Head of caudate nucleus (tissue), 42 donors: ENCODE results near the gene ACTN4.
"Not testable (repeated sequence)": the region's sequence is repeated elsewhere in the genome, so short reads cannot be mapped to it uniquely, and the experiment has no call there.

Experiments used
- DNase-seq, 42 donors: peaks; one replicate each; pipeline versions ENCODE4 v3.0.0 to v3.0.0-alpha.2; 2020 to 2021; ENCODE audit warnings: mixed read lengths in 7 of 42
- intact Hi-C: fragments of 100-400 bp; cut with DNase I; formaldehyde crosslinking; loops from one replicate; pipeline ENCODE4 v1.15.0; 2022

ACTN4 gene

GRCh38 chr19:38647368-38647965 is at the start of gene ACTN4:
TSS of gene ACTN4 (plus strand) at chr19:38647649. CDS start at chr19:38647746, 97 bp downstream.
- intact Hi-C loops, result loop anchor here (5.0 to 10.0 kb wide), 3 partner anchors 65 to 287 kb away; partner anchors contain the start of genes HNRNPL, MRPS12 and SARS2

DNA sequence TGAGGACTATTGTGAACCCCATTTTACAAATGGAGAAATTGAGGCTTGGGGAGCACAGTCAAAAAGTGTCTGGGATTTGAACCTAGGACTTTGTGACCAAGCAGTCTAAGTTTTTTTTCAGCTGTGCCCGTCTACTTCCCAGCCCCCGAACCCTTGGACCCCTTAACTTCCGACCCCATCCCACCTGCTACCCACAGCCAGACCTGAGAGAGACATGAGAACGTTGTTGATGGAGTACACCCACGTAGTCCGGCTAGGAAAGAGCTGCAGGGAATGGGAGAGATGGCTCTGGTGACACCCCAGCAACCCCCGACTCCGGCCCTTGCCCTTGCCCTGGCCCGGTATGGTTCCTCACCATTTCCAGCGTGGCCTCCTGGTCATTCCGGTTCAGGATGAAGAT is 47.7 kb upstream of the ACTN4 start:
- no peak for DNase-seq
- intact Hi-C loops, result no loop called here

More at GRCh38 chr19:38647368-38647965, at the start of gene ACTN4:
- peak; percentile 94 to 100 (median 98) for DNase-seq

DNA sequence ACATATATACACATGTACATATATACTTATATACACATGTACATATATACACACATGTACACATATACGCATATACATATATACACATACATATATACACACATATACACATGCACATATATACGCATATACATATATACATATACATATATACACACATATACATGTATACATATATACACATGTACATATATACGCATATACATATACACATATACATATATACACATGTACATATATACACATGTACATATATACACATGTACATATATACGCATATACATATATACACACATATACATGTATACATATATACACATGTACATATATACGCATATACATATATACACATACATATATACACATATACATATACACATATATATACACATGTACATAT is 44.6 kb upstream of the ACTN4 start:
- intact Hi-C loops, DNase-seq: not testable (repeated sequence)

DNA sequence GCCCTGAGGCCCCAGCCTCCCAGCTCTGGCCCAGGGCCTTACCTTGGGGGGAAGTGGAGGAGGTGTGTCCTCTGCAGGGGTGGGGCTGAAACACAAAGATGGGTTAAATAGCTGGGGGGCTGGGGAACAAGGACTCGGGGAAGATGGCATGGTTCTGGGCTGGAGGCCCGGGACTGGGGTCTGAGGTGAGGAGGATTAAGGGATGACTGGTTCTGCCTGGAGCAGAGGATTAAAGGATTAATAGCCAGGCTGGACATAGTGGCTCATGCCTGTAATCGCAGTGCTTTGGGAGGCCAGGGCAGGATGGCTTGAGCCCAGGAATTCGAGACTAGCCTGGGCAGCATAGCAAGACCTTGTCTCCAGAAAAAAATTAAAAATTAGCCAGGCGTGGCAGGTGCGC is 41.3 kb upstream of the ACTN4 start:
- no peak for DNase-seq
- intact Hi-C loops, result no loop called here

- no peak for DNase-seq
- intact Hi-C loops, result loop anchor here (10.0 kb wide), 1 partner anchor 221 kb away; the partner anchor contains the start of gene ECH1
Measured at GRCh38 chr19:38614289-38614688, 33.2 kb upstream of the ACTN4 start.

DNA sequence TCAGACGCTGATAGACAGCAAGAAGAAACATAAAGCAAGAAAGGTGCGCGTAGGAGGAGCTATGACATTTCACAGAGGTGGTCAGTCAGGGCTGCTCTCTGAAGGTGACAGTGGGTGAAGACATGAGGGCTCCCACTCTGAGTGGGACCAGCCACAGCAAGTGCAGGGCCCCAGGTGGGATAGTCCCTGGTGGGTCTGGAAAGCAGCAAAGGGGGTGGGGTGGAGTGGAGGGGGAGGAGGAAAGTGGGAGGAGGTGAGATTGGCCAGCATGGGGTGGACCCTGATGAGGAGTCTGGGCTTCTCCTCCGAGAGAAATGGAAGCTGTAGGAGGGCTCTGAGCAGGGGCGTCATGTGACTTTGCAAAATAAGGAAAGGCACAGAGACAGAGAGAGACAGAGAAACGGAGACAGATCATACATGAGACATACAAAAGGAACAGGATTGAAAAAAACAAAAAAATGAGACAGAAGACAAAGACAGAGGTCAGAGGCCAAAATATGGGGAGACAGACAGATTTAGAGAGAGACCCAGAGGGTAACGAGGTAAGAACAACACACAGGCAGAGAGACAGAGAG is 32.4 kb upstream of the ACTN4 start:
- no peak for DNase-seq
- intact Hi-C loops, result loop anchor here (5.0 to 10.0 kb wide), 3 partner anchors 213 to 237 kb away; partner anchors contain the start of genes ECH1 and FAM98C

DNA sequence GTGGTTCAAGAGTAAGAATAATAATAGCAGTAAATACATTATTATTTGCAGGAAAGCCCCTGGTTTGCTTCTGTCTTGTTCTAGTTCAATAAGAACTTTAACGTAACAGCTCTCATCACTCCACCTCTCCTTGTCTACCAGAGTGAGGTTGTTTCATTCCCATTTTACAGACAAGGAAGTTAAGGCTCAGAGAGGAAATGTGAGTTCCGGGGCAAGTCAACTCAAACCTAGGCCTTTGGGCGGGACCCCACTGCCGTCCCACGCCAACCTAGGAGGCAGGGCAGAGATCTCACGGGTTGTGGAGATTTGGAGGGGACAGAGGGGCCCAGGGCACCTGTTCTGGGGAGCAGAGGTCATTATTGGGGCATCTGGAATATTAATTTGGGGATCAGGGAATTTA is 31.2 kb upstream of the ACTN4 start:
- intact Hi-C loops, result loop anchor here (5.0 to 10.0 kb wide), 3 partner anchors 214 to 236 kb away; partner anchors contain the start of genes ECH1 and FAM98C
- no peak for DNase-seq

DNA sequence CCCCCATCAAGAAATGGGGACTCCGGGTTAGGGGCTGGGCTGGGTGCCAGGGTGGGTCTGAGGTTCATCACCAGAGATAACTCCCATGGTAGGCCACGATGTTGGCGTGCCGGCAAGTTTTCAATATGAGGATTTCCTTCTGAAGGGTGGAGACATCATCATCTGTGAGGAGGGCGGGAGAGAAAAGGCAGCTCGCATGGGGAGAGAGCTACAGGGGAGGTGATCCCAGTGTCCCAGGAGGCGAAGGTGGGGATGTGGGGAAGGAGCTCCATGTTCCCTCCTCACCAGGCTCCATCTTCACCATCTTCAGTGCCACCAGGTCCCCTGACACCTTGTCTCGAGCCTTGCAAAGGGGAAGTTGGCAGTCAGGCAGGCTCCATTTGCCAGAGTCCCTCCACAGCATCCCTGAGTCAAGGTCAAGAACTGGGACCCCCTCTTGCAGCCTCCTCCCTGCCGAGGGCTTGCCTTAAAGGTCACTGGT is 30.1 kb upstream of the ACTN4 start:
- intact Hi-C loops, result loop anchor here (5.0 to 10.0 kb wide), 3 partner anchors 215 to 235 kb away; partner anchors contain the start of genes ECH1 and FAM98C
- DNase-seq, result peak in 2 of 42 donors; percentile 26 to 45

GRCh38 chr19:38617764-38618589 is 29.5 kb upstream of the ACTN4 start, which contains the start of gene MAP4K1:
TSS of gene MAP4K1 (minus strand) at chr19:38617953. CDS start at chr19:38617895, 58 bp downstream.
- intact Hi-C loops, result loop anchor here (5.0 to 10.0 kb wide), 3 partner anchors 216 to 234 kb away; partner anchors contain the start of genes ECH1 and FAM98C
- peak; percentile 11 to 69 (median 44) for DNase-seq

DNA sequence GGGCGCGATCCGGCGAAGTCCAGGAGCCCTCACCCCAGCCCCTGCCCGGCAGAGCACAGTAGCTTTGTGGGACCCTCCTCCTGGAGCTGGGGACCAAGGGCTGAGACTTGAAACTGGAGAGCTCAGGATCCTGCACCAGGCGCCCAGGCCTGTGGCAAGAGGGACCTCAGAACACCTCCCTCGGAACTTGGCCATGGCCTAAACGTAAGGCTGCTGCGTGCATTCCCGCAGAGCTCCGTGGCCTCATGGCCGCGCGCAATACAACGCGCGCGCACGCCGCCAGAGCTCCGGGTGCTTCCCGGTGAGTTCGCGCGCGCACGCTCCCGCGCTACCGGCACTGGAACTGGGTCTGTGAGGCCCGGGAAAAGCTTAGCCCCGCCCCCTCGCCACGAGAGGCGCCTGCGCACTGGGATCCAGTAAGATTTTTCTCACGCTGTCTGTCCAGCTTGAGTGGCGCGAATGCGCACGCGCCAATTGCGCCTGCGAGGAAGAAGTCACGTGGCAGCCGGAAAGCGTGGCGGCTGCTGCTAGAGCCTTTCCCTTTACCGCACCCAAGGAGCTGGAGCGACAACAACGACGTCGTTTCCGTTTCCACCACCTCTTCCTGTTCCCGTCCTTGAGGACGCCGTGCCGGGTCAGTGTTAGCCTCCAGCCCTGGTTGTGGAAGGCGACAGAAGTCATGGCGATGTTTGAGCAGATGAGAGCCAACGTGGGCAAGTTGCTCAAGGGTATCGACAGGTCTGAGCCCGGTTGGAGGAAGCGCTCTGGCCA is 28.7 kb upstream of the ACTN4 start, which contains the start of gene EIF3K:
Gene EIF3K, plus strand, starts transcription at position 599 of the 771 bp plus-strand sequence. Its CDS starts 81 bp downstream, at position 680.
- peak; percentile 96 to 99 (median 98) for DNase-seq
- intact Hi-C loops, result loop anchor here (5.0 to 10.0 kb wide), 3 partner anchors 216 to 234 kb away; partner anchors contain the start of genes ECH1 and FAM98C

GRCh38 chr19:38619361-38620174 is 27.9 kb upstream of the ACTN4 start:
- intact Hi-C loops, result loop anchor here (5.0 to 10.0 kb wide), 3 partner anchors 215 to 233 kb away; partner anchors contain the start of genes ECH1 and FAM98C
- DNase-seq, result no peak

- DNase-seq, result no peak
- intact Hi-C loops, result no loop called here
Measured at GRCh38 chr19:38624822-38625221, 22.6 kb upstream of the ACTN4 start.

DNA sequence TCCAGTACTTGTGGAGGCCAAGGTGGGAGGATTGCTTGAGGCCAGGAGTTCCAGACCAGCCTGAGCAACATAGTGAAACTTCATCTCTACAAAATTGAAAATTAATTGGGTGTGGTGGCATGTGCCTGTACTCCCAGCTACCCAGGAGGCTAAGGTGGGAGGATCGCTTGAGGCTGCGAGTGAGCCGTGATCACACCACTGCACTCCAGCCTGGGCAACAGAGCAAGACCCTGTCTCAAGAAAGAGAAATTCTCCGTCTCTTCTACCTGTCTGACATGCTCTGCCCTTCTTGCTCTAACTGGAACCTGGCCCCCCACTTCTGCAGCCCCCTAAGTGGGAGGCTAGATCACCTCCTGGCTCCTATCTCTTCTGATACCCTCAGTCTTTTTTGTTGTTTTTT is 21.0 kb upstream of the ACTN4 start:
- intact Hi-C loops, result no loop called here

GRCh38 chr19:38629568-38629967 is 17.9 kb upstream of the ACTN4 start:
- intact Hi-C loops, result no loop called here
- no peak for DNase-seq

More for the DNA sequence above, 21.0 kb upstream of the ACTN4 start:
- DNase-seq, result no peak

DNA sequence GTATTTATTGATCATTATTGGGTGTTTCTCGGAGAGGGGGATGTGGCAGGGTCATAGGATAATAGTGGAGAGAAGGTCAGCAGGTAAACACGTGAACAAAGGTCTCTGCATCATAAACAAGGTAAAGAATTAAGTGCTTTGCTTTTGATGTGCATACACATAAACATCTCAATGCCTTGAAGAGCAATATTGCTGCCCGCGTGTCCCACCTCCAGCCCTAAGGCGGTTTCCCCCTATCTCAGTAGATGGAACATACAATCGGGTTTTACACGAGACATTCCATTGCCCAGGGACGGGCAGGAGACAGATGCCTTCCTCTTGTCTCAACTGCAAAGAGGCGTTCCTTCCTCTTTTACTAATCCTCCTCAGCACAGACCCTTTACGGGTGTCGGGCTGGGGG is 16.1 kb upstream of the ACTN4 start:
- DNase-seq, intact Hi-C loops: not testable (repeated sequence)

- intact Hi-C loops, DNase-seq: not testable (repeated sequence)
Measured at GRCh38 chr19:38631811-38632475, 15.5 kb upstream of the ACTN4 start.
